ENCODE measurements around the gene WDR70. TPM values are rescaled to one million over a fixed set of nuclear protein-coding genes. Genes with fewer than 3 reads are reported as not detected.

The WDR70 gene
- total RNA-seq, 6 experiments from 2014 or later = 24.0 to 29.7 (median 26.0) TPM

GRCh38 chr5:37663538-37663937 lies 284.4 kb downstream of the WDR70 start:
- Mint-ChIP-seq H3K27ac (no peak overlapping the region), H3K4me3 (no peak overlapping the region), H3K36me3 (ENCODE audit: low read depth) (no peaks in the 10 kb centered on the region), H3K27me3 (ENCODE audit: insufficient read depth) (peaks cover 2% of the 10 kb centered on the region; the same call in 1 of the 2 replicates), H3K9me3 (no peaks in the 10 kb centered on the region), H3K4me1 (ENCODE audit: low read depth) (peaks cover 47% of the 10 kb centered on the region)
- no peak for DNase-seq
- TF ChIP-seq CTCF (IDR thresholded peaks at IDR 0.05) = no peak

- Mint-ChIP-seq H3K4me1 (ENCODE audit: low read depth) (peaks cover 54% of the 10 kb centered on the region), H3K27me3 (ENCODE audit: insufficient read depth) (peaks cover 2% of the 10 kb centered on the region; the same call in 1 of the 2 replicates), H3K9me3 (no peaks in the 10 kb centered on the region), H3K4me3 (no peak overlapping the region), H3K36me3 (ENCODE audit: low read depth) (peaks cover 3% of the 10 kb centered on the region; the same call in 1 of the 2 replicates), H3K27ac (no peak overlapping the region)
- DNase-seq = no peak
- TF ChIP-seq CTCF (IDR thresholded peaks at IDR 0.05) = no peak
Observed at GRCh38 chr5:37664551-37664950, 285.4 kb downstream of the WDR70 start.

GRCh38 chr5:37665272-37665671 lies 286.2 kb downstream of the WDR70 start:
- no peak for TF ChIP-seq CTCF (IDR thresholded peaks at IDR 0.05)
- no peaks in the 10 kb centered on the region for H3K9me3 Mint-ChIP-seq
- H3K4me1 Mint-ChIP-seq (ENCODE audit: low read depth) = peaks cover 57% of the 10 kb centered on the region
- H3K36me3 Mint-ChIP-seq (ENCODE audit: low read depth) = peaks cover 5% of the 10 kb centered on the region; the same call in 1 of the 2 replicates
- H3K4me3 Mint-ChIP-seq = no peak overlapping the region
- H3K27me3 Mint-ChIP-seq (ENCODE audit: insufficient read depth) = peaks cover 2% of the 10 kb centered on the region; the same call in 1 of the 2 replicates
- no peak overlapping the region; the same call in 1 of the 2 replicates for H3K27ac Mint-ChIP-seq
- DNase-seq = no peak

- no peak overlapping the region for H3K4me3 Mint-ChIP-seq
- H3K27me3 Mint-ChIP-seq (ENCODE audit: insufficient read depth) = peaks cover 2% of the 10 kb centered on the region; the same call in 1 of the 2 replicates
- H3K9me3 Mint-ChIP-seq = no peaks in the 10 kb centered on the region
- H3K27ac Mint-ChIP-seq = no peak overlapping the region
- peaks cover 5% of the 10 kb centered on the region; the same call in 1 of the 2 replicates for H3K36me3 Mint-ChIP-seq (ENCODE audit: low read depth)
- no peak for DNase-seq
- TF ChIP-seq CTCF (IDR thresholded peaks at IDR 0.05) = no peak
- H3K4me1 Mint-ChIP-seq (ENCODE audit: low read depth) = peaks cover 57% of the 10 kb centered on the region
Observed at GRCh38 chr5:37665889-37666288, 286.8 kb downstream of the WDR70 start.

- H3K36me3 Mint-ChIP-seq (ENCODE audit: low read depth) = peaks cover 5% of the 10 kb centered on the region; the same call in 1 of the 2 replicates
- TF ChIP-seq CTCF (IDR thresholded peaks at IDR 0.05) = no peak
- H3K4me3 Mint-ChIP-seq = no peak overlapping the region
- peaks cover 47% of the 10 kb centered on the region for H3K4me1 Mint-ChIP-seq (ENCODE audit: low read depth)
- H3K27me3 Mint-ChIP-seq (ENCODE audit: insufficient read depth) = peaks cover 2% of the 10 kb centered on the region; the same call in 1 of the 2 replicates
- DNase-seq = no peak
- H3K27ac Mint-ChIP-seq = no peak overlapping the region
- H3K9me3 Mint-ChIP-seq = no peaks in the 10 kb centered on the region
Observed at GRCh38 chr5:37667430-37667829, 288.3 kb downstream of the WDR70 start.
